ENCODE results near the gene LTA4H.
"Not testable (repeated sequence)": the region's sequence is repeated elsewhere in the genome, so short reads cannot be mapped to it uniquely, and the experiment has no call there.

Gene LTA4H

DNA sequence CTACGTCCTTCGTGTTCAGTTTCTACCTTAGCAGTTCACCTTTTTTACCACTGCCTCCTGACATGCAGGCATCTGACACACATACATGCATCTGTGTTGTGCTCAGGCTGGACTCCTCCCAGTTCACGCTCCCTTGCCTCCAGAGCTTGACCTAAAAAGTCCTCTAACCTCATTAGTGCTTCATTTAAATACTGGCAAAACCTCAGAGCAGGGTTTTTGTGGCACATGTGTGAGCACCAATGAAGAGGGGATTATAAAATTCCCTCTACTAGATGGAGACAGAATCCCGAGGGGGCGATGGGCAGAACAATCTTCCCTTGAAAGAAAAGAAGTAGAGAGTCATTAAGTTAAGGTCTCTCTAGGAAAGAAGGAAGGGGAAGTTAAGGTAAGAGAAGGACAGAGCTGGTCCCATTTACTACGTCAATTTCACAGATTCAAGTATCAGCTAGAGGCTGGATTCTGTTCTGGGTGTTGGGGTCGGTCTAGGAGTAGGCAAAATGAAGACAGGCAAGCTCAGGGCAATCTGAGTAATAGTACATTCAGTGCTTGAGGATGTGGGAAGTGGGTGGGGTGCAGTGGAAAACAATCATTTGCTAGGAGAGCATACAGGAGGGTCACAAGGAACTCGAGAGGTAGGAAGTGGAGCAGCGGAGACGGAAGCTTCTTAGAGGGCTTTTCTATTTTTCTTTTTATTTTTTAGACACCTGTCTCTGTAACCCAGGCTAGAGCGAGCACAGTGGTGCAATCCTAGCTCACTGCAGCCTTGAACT lies 46.7 kb downstream of the LTA4H start:
- DNase-seq: no peak

DNA sequence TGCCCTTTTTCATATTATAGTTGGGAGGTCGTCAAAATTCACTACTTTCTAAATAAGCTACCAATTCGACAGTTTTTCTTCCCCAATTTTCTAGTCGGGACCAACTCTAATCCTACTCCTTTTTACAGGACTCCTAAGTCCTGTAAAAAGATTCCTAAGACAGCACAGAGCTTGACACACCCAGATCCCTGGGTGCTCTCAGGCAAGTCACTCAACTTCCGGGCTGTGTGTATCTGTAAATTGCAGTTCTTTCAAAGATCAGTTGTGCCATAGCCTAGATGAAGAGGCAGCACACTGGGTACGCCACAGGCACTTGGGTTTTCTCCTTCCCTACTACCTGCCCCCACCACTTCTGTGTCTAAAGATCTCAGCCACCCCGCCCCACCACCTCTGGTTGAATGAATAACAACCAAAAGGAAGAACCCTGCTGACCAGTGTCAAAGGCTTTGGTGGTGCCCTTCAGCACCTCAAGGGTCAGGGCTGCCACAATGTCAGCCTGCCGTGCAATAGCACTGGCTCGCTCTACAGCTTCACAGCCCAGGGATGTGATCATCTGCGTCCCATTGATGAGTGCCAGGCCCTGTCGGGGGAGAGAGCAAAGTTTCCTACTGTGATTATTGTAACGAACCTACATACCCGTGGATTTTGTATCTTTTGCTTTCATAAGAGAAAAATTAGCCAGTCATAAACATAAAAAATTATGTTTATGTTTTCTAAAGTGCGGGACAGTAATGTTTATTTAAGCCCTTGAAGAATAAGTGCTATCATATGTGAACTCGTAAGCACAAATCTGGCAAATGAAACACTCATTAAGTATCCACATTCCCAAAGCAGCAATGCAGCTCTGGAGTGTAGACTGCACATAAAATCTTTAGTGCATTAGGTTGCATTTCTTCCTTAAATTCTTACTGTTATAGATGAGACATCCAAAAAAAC lies 48.5 kb downstream of the LTA4H start:
- no peak for DNase-seq

DNA sequence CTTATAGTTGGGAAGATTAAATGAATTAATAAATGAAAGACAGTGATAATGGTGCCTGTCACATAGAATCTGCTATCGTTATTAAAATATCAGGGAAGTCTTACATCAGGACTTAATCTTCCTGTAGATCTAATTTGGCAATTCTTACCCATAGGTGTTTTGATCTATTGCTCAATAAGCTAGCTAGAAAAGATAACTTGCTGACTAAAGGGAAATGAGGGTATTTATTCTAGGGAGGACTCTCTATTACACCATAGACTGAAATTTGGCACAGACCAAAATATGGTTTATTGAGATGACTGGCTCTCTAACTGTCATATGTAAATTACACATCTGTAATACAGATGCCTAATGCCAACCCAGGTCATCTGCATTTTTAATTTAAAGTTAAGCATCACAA lies 50.7 kb downstream of the LTA4H start:
- no peak for DNase-seq

DNA sequence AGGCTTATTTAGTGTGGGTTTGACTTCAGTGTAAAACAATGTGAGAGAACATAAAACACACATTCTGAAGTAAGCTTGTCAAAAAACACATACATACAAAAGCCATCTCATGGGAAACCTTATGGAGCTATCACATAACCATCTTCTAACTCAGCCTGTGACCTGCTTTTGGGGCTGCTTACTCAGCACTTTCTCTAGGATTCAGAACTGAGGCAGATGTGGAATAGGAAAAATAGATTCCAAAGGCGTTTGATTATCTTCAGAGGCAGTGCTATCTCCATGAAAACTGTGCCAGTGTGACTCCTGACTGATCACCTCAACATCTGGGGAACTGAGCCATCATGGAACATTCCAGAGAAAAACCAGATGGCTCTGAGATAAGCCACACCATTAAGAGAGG lies 52.8 kb downstream of the LTA4H start:
- DNase-seq: no peak

DNA sequence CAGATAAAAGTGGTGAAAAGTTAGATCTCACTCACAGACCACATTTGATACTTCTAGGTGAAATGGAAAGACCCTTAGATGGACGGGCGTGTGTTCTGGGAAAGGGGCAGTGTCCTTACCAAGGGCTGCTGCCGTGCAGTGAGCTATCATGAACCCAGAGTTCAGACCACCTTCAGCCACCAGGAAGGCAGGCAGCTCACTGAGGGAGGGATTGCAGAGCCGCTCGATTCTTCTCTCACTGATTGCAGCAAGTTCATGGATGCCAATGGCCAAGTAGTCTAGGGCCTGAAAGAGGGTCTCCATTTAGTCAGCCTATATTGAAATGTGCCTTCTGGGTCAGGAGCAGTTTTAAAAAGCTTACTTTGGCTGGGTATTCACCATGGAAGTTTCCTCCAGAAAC lies 55.0 kb downstream of the LTA4H start:
- DNase-seq: no peak

DNA sequence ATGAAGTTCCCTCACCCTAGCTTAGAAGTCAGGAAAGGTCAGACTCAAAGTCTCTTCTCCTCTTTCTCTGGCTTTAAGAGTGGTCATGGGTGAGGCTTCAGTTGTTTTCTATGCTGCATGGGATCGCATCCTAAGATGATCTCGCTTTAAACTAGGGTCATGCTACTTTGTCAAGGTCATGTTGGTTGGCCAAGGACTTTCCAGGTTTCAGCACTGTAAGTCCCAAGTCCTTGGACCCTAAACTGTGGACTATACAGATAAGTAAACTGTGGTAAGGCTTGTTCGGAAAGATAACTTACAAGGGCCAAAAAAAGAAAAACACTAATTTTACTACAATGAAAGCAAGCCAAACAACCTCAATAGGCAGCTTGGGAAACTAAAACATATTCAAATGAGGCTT lies 56.6 kb downstream of the LTA4H start:
- no peak for DNase-seq

DNA sequence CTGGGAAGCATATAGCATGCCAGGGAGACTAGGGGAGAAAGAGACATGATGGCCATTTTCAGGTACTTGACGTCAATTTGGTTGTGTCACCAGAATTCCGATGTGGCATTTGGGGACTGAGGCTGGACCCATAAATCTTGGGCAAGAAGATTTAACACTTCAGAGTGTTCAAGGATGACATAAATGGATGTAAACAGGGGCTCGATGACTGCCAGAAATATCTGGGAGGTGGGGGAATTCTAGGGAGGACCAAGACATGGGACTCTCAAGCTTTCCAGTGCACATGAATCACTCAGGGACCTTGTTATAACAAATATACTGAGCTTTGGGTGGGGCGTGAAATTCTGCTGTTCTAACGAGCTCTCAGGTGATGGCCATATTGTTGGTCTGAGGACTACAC lies 57.0 kb downstream of the LTA4H start:
- no peak for DNase-seq

DNA sequence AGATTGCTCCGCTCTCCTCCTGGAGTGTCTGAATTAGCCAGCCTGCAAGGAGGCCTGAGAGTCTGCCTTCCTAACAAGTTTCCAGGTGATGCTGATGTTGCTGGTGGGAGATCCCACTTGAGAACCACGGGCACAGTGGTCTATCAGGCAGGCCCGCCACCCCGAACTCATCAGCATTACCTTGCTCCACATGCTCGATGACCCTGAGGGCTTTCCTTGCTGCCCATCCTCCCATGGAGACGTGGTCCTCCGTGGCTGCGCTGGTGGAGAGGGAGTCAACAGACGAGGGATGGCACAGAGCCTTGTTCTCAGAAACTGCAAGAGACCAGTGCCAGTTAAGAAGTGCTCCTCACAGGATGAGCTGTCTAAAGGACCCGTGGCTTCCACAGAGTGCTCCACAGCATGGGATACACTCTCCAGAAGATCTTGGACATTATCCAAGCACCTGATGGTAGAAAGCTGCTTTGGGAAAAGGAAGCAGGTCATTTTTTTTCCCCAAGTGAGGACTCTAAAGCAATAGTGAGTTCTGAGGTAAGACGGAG lies 57.6 kb downstream of the LTA4H start:
- no peak for DNase-seq

DNA sequence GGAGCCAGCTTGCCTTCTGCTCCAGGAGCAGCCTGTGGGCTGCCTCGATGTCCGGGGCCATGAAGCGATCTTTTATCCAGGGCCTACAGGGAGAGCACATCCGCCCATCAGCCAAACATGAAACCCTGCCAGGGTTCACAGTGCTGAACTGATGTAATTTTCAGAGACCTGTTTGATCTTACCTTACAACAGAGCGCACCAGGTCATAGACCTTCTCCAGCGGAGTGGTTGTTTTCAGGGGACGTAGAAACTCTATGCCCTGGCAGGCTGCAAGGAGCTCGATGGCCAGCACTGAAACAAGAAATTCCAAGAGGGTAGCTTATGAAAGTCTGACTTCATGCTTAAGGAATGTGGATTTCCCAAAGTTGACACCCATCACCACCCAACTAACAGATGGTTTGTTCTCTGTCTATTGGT lies 59.0 kb downstream of the LTA4H start:
- no peak for DNase-seq

DNA sequence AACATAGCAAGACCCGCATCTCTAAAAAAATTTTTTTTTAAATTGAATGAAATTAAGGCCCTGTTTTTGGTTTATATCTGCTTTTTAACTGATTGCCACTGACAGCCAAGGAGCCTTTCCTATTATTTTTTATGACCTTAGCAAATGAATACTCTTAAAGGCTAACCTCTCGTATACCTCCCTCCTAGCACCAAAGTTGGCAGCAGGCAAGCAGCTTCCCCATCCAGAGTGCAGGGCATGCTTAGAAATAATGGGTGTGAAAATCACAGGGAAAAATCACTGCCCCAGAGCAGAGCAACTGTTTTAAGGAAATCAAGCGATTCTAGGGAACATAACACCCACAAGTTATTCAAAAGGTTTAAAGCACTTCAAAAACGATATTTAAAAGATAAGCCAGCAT lies 59.9 kb downstream of the LTA4H start:
- no peak for DNase-seq

DNA sequence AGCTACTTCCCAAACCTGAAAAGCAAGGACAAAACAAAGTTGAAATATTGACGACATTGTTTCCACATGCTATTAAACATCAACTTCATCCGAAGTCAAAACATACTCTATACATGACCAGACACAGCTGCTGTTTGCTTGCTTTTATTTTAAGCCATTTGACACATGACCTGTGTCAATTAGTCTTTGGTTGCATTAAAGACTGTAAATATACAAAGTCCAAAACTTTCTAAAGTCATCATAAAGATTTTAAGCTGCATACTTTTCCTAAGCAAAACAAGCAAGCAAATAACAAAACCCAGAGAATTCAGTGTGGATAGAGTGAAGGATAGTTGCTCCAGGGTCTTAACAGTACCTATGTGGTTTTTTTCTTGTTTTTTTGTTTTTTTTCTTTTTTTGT lies 61.0 kb downstream of the LTA4H start:
- DNase-seq: no peak

DNA sequence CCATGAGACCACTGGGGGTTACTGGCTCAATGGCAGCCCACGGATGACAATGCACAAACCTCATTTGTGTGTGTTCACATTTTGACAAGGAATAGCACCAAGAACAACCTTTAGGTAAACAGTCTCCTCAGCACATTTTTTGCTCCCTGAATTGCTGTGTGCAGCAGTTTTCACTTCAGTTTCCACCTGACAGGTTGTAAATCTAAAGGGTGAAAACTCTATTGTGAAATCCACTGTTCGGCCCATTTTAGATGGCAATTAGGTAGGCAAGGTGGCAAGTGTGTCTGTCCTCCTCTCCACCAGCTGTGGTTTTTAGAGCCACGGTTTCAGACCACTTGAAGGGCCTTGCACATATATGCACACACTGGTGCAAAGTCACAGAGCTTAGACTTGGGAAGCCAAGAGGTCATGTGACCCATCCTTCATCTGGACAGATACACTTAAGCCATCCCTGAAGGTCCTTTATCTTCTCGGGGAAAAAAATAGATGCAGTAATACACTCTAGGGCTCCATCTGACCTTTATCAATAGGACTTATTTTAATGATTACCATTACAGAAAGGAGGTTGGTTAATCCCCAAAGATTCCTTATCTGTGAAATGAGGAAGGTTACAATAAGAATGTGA lies 62.4 kb downstream of the LTA4H start:
- DNase-seq: no peak

DNA sequence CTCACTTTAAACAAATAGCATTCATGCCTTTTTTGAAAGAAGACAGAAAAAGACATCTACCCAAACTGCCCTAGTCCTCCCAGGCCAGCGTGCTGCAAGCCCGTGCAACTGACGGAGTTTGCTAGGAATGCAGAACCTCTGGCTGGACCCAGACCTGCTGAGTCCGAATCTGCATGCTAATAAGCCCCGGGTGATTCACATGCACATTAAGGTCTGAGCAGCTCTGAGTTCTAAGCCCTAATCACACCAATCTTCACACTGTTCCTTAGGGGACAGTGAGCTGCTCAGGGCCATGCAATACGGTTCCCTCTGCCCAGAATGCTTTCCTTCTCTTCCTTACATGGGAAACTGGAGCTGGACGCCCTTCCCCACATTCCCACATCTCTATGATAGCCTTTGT lies 64.5 kb downstream of the LTA4H start:
- DNase-seq: no peak

DNA sequence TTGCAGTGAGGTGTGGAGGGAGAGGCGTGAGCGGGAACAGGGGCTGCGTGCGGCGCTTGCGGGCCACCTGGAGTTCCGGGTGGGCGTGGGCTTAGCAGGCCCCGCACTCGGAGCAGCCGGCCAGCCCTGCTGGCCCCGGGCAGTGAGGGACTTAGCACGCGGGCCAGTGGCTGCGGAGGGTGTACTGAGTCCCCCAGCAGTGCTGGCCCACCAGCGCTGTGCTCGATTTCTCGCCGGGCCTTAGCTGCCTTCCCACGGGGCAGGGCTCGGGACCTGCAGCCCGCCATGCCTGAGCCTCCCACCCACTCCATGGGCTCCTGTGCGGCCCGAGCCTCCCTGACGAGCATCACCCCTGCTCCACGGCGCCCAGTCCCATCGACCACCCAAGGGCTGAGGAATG lies 66.3 kb downstream of the LTA4H start:
- not testable (repeated sequence) for DNase-seq

DNA sequence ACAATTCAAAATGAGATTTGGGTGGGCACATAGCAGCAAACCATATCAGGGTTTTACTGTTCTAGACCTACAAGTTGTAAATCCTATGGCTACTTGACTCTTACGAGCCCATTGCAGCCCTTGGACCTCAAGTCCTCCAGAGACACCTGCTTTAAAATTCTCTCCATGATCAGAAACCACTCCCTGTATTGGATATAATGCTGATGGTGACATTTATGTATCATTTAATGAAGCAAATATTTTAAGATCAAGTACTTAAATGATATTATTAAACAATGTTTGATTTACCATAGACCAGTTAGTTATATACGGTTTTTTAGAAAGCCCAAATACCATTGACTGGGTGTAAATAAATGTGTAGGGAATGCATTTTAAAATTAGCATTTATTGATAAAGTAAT lies 68.1 kb downstream of the LTA4H start:
- DNase-seq: no peak

DNA sequence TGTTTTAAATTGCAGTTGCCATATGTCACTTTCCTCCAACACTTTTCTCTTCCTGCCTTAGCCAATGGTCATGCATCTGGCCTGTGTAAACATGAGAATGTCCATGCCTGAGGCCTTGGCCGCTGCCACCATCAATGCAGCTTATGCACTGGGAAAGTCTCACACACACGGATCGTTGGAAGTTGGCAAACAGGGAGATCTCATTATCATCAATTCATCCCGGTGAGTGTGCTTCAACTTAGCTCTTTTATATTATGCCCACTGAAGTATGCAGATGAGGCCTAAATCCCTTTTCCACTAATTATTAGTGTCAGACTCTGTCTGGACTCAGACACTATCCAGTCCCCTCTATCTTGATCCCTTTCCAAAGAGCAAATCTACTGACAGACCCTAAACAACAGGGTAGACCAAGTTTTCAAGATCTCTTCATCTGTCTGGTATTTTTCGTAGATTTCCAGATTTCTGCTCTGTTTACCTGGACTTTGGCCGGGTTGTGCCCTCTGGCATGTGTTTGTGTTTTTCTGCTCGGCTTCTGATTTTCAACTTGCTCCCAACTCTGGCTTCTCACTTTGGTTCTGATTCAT lies 69.0 kb downstream of the LTA4H start:
- DNase-seq: no peak

DNA sequence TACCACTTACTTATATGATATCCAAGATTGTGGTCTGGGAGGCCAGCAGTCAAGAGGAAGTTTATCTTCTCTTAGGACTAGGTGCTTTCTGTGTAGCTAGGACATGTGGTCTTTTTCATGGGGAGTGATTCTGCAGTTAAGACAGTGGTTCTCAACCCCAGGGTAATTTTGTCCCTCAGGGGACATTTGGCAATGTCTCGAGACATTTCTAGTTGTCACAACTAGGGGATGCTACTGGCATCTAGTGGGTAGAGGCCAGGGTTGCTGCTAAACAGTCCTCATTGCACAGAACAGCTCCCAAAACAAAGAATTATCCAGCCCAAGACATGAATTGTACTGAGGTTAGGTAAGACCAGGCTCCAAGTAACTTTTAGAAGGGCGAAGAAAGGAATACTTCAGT lies 72.3 kb downstream of the LTA4H start:
- DNase-seq: no peak

DNA sequence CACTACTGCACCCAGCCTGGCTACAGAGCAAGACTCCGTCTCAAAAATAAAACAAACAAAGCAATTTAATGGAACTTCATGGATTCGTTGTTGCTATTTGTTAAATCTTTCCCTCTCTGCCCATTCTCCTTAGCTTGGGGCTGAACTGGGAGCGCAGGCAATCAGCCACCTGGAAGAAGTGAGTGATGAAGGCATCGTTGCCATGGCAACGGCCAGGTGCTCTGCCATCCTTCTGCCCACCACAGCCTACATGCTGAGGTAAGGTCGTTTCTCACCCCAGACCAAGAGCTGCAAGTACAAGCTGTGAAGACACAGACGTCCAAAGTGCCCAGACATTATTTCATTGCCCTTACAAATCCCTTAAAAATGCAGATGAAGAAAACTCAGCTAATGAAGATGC lies 73.2 kb downstream of the LTA4H start:
- no peak for DNase-seq

DNA sequence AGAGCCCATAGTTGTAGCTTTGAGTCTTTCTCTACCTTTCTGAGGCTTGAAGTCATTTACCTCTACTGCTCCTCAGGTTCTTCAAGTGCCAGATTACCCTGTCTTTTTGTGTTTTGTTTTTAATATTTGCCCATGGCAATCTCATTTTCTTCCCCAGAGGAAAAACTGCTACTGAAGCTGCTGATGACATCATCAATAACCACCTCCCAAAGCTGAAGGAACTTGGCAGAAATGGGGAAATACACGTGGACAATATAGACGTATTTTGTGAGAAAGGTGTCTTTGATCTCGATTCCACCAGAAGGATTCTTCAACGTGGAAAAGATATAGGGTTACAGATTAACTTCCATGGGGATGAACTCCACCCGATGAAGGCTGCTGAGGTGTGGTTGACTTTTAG lies 75.1 kb downstream of the LTA4H start:
- DNase-seq: no peak

DNA sequence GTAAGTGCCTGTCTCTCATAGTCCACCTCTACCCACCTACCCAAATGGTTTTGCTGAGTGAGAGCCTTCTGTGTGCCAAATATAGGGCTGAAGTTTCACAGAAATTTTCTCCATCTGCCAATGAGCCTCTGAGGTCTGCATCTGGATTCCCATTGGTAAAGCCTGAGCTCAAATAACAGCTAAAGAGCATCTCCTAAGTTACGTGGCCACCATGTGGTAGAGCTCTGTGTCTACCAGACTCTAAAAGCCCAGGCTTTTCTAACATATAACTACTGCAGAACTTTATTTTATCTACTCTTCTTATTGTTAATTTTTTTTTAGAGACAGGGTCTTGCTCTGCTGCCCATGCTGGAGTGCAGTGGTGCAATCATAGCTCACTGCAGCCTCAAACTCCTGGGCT lies 76.3 kb downstream of the LTA4H start:
- DNase-seq: no peak

DNA sequence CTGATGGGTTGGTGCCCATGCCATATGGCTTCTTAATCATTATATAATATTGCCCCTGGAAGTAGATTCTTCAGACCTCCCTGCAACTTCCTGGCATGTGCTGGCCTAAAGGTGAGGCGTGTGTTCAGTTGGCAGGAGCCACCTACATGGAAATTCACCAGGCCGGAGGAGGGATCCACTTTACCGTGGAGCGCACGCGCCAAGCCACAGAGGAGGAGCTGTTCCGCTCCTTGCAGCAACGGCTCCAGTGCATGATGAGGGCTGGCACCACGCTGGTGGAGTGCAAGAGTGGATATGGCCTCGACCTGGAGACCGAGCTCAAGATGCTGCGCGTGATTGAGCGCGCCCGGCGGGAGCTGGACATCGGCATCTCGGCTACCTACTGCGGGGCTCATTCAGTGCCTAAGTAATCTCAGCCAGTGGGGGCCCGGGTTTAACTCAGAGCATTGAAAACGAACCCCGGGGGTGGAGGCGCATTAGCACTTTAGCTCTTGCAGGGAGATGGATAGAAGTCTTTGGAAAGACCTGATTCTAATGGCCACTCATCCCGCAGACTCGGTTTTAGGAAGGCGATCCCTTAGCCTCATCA lies 78.7 kb downstream of the LTA4H start:
- DNase-seq: no peak

DNA sequence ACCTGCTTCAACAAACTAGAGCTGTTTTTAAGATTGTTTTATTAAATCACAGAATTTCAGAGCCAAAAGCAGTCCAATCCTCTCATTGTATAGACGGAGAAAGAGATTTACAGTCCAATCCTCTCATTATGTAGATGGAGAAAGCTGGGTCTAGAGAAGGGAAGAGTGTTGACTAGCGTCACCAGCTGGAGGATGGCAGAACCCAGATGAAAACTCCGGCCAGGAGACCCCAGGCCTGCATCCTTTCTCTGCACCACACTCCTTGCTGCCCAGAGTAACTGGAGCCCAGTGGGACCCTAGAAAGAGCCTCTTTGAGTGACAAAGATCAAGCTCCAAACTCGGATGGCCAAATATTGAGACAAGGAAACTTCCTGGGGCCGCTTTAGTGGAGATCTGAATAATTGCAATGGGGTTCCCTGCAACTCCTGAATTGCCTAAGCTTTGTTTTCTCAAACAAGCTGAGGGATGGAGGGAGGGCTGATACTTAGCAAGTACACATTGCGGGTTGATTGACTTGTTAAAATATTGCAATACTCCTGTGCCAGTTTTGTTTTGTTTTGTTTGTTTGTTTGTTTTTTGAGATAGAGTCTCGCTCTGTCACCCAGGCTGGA lies 79.7 kb downstream of the LTA4H start:
- DNase-seq: no peak

Data from CD4-positive, alpha-beta T cell treated with Interleukin-6 for 4 hours (primary cell).